Measurements from ENCODE around the gene GPATCH4.
"Not testable (repeated sequence)": the region's sequence is repeated elsewhere in the genome, so short reads cannot be mapped to it uniquely, and the experiment has no call there.

GPATCH4 gene

GRCh38 chr1:156596426-156596825 is 4.9 kb downstream of the GPATCH4 start:
- DNase-seq (ENCODE audit: low spot score), result no peak

- no peak for DNase-seq (ENCODE audit: low spot score)
Observed at GRCh38 chr1:156595016-156595415, 6.3 kb downstream of the GPATCH4 start.

- no peak for DNase-seq (ENCODE audit: low spot score)
Observed at GRCh38 chr1:156594190-156594589, 7.1 kb downstream of the GPATCH4 start.

GRCh38 chr1:156593661-156593989 is 7.7 kb downstream of the GPATCH4 start:
- DNase-seq (ENCODE audit: low spot score), result no peak

- no peak for DNase-seq (ENCODE audit: low spot score)
Observed at GRCh38 chr1:156592910-156593660, 8.2 kb downstream of the GPATCH4 start.

GRCh38 chr1:156592158-156592909 is 8.9 kb downstream of the GPATCH4 start:
- no peak for DNase-seq (ENCODE audit: low spot score)

GRCh38 chr1:156591432-156592157 is 9.7 kb downstream of the GPATCH4 start, which contains the start of gene NAXE:
Gene NAXE (plus strand): TSS chr1:156591776. CDS start chr1:156591805, 29 bp downstream.
- DNase-seq (ENCODE audit: low spot score), result peak; percentile 72

- no peak for DNase-seq (ENCODE audit: low spot score)
Observed at GRCh38 chr1:156591181-156591431, 10.2 kb downstream of the GPATCH4 start.

- no peak for DNase-seq (ENCODE audit: low spot score)
Observed at GRCh38 chr1:156590326-156591180, 10.7 kb downstream of the GPATCH4 start.

GRCh38 chr1:156589546-156589945 is 11.7 kb downstream of the GPATCH4 start:
- DNase-seq (ENCODE audit: low spot score), result no peak

GRCh38 chr1:156587927-156588326 is 13.4 kb downstream of the GPATCH4 start:
- not testable (repeated sequence) for DNase-seq (ENCODE audit: low spot score)

- no peak for DNase-seq (ENCODE audit: low spot score)
Observed at GRCh38 chr1:156586892-156587477, 14.3 kb downstream of the GPATCH4 start.

- no peak for DNase-seq (ENCODE audit: low spot score)
Observed at GRCh38 chr1:156586323-156586722, 15.0 kb downstream of the GPATCH4 start.

- DNase-seq (ENCODE audit: low spot score), result no peak
Observed at GRCh38 chr1:156584813-156585212, 16.5 kb downstream of the GPATCH4 start.

GRCh38 chr1:156583821-156584622 is 17.3 kb downstream of the GPATCH4 start:
- peak; percentile 86 for DNase-seq (ENCODE audit: low spot score)

- DNase-seq (ENCODE audit: low spot score), result no peak
Observed at GRCh38 chr1:156582388-156583017, 18.8 kb downstream of the GPATCH4 start.

- DNase-seq (ENCODE audit: low spot score), result no peak
Observed at GRCh38 chr1:156581661-156582387, 19.5 kb downstream of the GPATCH4 start.

GRCh38 chr1:156579472-156579871 is 21.8 kb downstream of the GPATCH4 start, which contains the start of gene TTC24:
Gene TTC24 (plus strand): TSS chr1:156579723. CDS start chr1:156581365, 1,642 bp downstream.
- no peak for DNase-seq (ENCODE audit: low spot score)

GRCh38 chr1:156578055-156578454 is 23.2 kb downstream of the GPATCH4 start:
- no peak for DNase-seq (ENCODE audit: low spot score)

GRCh38 chr1:156577550-156577949 is 23.7 kb downstream of the GPATCH4 start:
- no peak for DNase-seq (ENCODE audit: low spot score)
